Measurements from ENCODE around the gene MTG1.
A peak's percentile ranks its signal among the peaks of the same experiment; 100 is the strongest.

Gene MTG1

DNA sequence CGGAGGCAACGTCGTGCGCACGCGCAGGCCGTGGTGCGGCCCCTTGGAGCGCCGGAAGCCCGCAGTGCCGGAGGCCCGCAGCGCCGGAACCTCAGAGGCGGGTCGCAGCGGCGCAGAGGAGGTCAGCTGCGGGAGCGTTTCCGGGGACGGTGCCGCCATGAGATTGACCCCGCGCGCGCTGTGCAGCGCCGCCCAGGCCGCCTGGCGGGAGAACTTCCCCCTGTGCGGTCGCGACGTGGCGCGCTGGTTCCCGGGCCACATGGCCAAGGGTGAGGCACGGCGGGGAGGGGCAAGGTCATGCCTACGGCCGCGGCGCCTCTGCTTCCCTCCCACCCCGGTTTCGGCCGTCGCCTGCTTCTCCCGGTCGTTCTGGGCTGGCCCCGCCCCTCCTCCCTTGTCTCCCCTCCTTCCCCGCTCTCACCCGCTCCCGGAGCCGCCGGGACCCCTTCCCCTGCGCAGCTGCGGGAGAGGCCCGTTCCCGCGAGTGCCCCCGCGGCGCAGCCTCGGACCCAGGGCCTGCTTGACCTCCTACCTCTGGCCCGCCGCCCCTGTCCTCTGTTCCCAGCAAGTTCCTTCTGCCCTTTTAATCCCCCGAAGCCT, at the start of gene MTG1:
Gene MTG1 (plus strand): TSS at position 94 of the 600 bp plus-strand sequence. CDS start 64 bp downstream, at position 158.
- DNase-seq = peak; percentile 96

DNA sequence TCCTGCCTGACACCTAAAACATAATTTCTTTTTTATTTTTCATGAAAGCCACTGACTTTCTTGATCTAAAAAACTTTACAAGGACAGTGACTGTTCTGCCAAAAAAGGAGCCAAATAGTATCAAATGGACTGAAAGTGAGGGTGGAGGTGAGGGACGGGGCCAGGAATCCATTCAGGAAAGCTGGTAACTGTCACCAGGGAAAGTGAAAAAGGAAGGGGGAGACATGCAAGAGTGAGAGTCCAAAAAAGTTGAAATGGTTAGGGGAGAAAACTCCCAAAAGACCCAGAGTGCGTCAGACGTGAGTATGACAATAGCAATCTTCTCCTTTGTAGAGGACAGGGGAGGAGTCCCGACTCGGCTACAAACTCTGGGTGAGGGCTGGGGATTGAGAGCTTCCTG, 49.7 kb upstream of the MTG1 start:
- DNase-seq = no peak

GRCh38 chr10:133346413-133346812, 47.5 kb upstream of the MTG1 start:
- DNase-seq = no peak

GRCh38 chr10:133347710-133348517, 46.0 kb upstream of the MTG1 start:
- DNase-seq = no peak

GRCh38 chr10:133349160-133349568, 44.8 kb upstream of the MTG1 start:
- DNase-seq = no peak

DNA sequence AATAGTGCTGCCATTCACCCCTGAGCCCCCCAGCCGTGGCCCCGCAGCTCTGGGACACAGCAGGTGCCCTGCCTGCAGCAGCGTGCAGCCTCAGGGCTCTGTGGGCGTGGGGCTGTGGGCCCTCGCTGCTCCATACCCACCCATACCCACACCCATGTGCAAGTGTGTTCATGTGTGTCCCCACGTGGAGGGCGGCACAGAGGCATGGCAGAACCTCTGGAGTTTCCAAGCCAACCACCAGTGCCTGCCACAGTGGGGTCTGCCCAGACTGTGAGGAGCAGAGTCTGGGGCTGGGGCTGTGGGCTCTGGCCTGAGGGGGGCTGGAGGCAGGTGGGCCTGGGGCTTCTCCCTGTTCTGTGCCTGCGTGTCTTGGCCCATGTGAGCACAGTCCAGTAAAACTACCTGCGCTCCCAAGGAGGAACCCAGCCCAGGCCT, 44.4 kb upstream of the MTG1 start:
- no peak for DNase-seq

- no peak for DNase-seq
Observed at GRCh38 chr10:133350283-133350949, 43.5 kb upstream of the MTG1 start.

DNA sequence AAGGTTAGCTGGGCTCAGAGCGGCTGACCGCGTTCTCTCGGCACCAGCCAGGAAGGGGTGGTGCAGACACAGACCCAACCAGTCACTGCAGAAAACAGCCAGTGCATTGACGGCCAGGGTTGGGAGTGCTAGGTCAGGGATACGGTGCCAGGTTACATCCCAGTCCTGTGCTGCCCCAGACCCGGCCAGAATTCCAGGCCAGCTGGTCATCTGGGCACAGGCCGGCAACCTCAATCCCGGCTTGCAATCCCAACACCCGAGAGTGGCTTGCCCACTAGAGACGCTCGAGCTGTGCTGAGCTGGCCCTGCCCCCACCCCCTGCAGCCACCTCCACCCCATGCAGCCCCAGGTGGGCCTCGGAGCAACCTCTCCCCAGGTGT, 43.0 kb upstream of the MTG1 start:
- DNase-seq = no peak

DNA sequence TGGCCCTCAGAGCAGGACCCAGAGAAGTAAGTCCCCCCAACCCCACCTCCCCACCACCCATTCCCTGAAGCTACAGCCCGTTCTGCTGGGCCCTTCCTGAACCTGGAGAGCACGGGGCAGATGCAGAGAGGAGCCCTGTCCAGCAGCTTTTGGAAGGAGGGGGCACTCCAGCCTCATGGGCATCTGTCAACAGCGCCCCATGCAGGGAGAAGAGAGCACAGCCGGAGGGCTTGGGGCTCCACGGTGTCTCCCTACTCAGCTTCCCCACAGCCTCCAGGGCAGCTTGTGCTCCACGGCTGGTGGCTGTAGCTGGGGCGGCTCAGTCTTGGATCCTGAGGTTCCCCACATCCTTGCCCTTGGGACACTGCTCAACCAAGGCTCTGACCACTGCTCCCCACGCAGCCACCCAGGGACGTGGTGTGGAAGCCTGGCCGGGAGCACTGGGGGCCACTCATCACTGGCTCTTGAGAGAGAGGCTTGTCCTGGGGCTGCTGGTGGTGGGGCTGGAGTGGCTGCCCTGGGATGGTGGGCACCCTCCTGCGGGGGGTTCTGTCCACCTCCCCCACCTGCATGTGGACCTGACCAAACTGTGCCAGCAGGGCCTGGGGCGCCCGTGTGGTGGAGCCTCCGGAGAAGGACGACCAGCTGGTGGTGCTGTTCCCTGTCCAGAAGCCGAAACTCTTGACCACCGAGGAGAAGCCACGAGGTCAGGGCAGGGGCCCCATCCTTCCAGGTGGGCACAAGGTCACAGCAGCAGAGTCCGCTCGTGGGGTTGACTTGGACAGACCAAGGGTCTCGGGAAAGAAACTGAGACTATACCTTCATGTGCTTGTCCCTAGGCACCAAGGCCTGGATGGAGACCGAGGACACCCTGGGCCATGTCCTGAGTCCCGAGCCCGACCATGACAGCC, 42.3 kb upstream of the MTG1 start:
- no peak for DNase-seq

DNA sequence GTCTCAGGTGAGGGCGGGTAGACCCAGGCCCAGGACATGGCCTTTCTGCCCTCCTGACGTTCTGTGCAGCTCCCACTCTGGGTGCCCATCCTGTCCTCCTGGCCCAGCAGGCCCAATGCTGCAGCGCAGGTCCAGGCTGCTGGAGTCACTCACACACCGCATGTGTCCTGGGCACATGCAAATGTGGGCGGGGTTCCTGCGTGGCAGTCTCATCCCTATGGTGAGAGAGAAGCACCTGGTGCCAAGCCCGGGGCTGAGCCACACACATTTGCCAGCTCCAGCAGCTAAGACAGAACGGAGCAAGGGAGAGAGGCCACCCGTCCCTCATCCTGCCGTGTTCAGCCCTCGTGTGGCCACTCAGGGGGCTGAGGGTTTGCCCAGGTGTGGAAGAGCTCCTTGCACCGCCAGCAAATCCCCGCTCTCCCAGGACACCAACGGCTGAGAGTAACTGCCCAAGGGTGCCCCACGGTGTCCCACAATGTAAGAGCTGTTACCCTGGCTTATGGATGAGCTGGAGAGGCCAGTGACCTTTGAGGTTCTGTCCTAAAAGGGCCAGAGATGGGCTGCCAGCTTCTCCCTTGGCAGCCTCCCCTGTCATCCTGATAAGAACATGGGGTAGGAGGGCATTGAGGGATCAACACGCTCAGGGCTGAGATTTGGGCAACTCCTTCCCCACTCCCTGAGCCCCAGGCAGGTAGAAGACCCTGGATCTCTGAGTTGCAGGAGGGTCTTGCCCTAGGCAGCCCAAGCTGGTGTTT, 40.6 kb upstream of the MTG1 start:
- DNase-seq = no peak

- no peak for DNase-seq
Observed at GRCh38 chr10:133353988-133354605, 39.9 kb upstream of the MTG1 start.

- no peak for DNase-seq
Observed at GRCh38 chr10:133354672-133355240, 39.2 kb upstream of the MTG1 start.

- no peak for DNase-seq
Observed at GRCh38 chr10:133355266-133355665, 38.7 kb upstream of the MTG1 start.

GRCh38 chr10:133355991-133356390, 38.0 kb upstream of the MTG1 start:
- no peak for DNase-seq

GRCh38 chr10:133356549-133357284, 37.2 kb upstream of the MTG1 start:
- no peak for DNase-seq

- peak; percentile 93 for DNase-seq
Observed at GRCh38 chr10:133357285-133358161, 36.4 kb upstream of the MTG1 start, which contains the start of gene FUOM. TSS of gene FUOM (minus strand) at chr10:133358019. CDS start at chr10:133358007, 12 bp downstream.

DNA sequence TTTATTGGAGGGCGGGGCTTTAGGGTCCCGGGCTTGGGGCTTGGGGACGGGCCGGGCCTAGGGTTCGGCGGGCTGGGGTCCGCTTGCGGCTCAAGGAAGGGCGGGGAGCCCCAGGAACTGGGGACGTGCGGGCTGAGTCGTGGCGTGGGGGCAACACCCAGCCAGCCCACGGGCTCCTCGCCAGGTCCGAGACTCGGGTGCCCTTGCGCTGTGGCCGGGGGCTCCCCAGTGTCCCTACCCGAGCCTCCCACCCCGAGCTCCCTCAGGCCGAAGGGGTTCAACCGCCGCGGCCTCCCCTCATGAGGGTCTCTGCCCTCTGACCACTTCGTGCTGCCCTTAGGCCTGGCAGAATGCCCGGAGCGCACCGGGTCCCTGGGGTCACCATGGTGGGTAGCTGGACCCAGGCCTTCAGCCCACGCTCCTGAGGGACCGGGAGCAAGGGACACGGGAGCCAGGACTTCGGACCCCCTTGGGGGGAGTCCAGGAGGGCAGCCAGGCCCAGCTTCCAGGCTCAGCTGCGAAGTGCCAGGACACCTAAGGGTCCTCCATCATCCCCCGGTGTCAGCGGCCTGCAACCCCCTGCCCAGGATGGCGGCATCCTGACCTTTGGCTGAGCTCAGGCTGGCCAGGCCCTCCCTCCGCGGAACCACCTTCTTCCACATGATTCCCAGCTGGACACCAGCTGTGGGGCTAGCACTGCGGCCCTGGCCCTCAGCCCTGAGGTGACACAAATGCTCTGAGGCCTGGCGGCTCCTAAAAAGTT, 35.6 kb upstream of the MTG1 start:
- no peak for DNase-seq

- no peak for DNase-seq
Observed at GRCh38 chr10:133358925-133359310, 35.0 kb upstream of the MTG1 start.

DNA sequence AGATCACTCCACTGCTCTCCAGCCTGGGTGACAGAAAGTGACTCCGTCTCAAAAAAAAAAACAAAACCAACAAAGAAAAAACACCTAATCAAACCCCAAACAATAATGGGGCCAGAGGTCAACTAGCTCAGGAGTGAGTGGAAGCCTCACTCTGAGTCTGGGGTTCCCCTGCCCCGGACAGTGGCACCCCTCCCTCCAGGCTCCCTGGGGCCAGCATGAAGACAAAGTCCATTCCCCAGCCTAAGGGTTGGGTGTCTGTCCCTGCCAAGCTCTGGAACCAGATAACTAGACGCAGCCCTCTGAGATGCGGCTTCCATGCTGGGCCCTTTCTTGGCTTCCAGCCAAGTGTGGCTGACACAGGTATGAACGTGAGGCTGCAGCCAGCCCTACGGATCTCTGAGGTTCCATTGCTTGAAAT, 34.4 kb upstream of the MTG1 start:
- DNase-seq = no peak
